OCI-LY3 (cell line): ENCODE measurements around the gene TACC3.

Source experiments
- H2AFZ ChIP-seq: fragments of 200-600, 300-600 bp; shearing (Covaris generic); 2 replicates; pipeline ENCODE4 v1.6.0; 2014; ENCODE audit warnings: antibody characterized with exemption, low read depth, low read length
- H3K27ac ChIP-seq: fragments of 200-600, 300-600 bp; sonication (generic); 2 replicates; pipeline ENCODE4 v1.5.1; 2014; ENCODE audit warnings: mild to moderate bottlenecking, low read length, moderate library complexity, mixed read lengths
- H3K27me3 ChIP-seq: fragments of 200-600, 300-600 bp; sonication (generic); 2 replicates; pipeline ENCODE4 v1.6.1; 2014; ENCODE audit warnings: low read depth, low read length, mixed read lengths
- H3K36me3 ChIP-seq: fragments of 200-600, 300-600 bp; sonication (generic); replicated peaks from 2 replicates; pipeline ENCODE3; 2014; ENCODE audit warnings: low read depth, low read length, mixed read lengths
- H3K4me1 ChIP-seq: fragments of 300-600, 200-600 bp; sonication (generic); 2 replicates; pipeline ENCODE4 v1.6.1; 2014; ENCODE audit warnings: low read length, mixed read lengths
- H3K4me2 ChIP-seq: fragments of 200-600, 300-600 bp; sonication (generic); 2 replicates; pipeline ENCODE4 v1.6.1; 2014; ENCODE audit warnings: low read length, mixed read lengths
- H3K4me3 ChIP-seq: fragments of 300-600, 200-600 bp; sonication (generic); 2 replicates; pipeline ENCODE4 v1.5.1; 2014; ENCODE audit warnings: antibody characterized with exemption, mild to moderate bottlenecking, low read length, moderate library complexity
- H3K79me2 ChIP-seq: fragments of 300-600, 200-600 bp; shearing (Covaris generic); 2 replicates; pipeline ENCODE4 v1.6.1; 2014; ENCODE audit warnings: mild to moderate bottlenecking, low read length, mixed read lengths
- H3K9ac ChIP-seq: fragments of 300-600, 200-600 bp; shearing (Covaris generic); 2 replicates; pipeline ENCODE4 v1.6.0; 2014; ENCODE audit warnings: mild to moderate bottlenecking, low read length, moderate library complexity
- H3K9me3 ChIP-seq: fragments of 200-600, 300-600 bp; shearing (Covaris generic); 2 replicates; pipeline ENCODE4 v1.6.1; 2014; ENCODE audit warnings: low read length, mixed read lengths; ENCODE audit not compliant: insufficient read depth
- H4K20me1 ChIP-seq: fragments of 200-600, 300-600 bp; sonication (generic); 2 replicates; pipeline ENCODE4 v1.6.1; 2016; ENCODE audit warnings: low read length, mixed read lengths; ENCODE audit not compliant: insufficient read depth
- EZH2phosphoT487 ChIP-seq: fragments of 200-600 bp; shearing (Covaris generic); IDR thresholded peaks from 2 replicates; pipeline ENCODE4 v1.6.1; 2018; ENCODE audit warnings: antibody characterized with exemption, mixed run types, low read depth
- TF ChIP-seq, protein P1 (sequence below): fragments of 200-600, 300-600 bp; sonication (generic); IDR thresholded peaks from 2 replicates; pipeline ENCODE4 v1.5.1; 2014; ENCODE audit warnings: antibody characterized with exemption, low read length, low read depth

TACC3 gene

DNA sequence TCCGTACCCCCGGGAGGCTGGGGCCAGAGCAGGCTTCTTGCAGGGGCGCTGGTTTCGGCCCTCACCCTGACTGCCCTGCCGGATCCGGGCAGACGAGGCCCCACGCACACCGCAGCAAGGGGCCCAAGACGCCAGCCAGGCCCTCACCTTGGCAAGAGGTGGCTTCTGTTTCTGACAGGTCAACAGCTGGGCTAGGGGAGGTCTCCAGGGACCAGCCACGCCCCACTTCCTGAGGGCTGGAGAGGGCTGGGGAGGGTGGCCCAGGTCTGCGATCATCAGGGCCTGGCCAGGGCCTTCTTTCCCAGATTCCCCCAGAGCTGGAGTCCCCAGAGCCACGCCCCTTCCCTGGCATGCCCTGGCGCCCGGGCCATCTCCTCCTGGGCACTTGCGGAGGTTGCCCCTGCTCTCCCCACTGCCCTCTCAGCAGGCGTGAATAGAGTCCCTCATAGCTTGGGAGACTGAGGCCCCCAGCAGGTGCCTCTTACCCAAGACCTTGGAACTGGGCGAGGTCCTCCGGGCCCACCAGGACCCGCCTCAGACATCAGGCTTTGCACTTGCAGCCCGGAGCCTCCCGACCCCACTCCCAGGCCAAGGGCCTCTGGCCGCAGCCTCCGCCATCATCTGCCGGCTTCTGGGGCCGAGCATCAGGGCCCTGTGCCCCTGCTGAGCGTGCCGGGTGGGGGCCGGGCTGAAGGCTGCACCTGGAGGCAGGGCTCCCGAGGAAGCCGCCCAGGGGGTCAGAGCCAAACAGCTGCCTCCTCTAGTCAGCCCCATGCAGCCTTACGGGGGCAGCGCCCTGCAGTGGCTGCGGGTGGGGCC lies 65.4 kb downstream of the TACC3 start:
- Histone ChIP-seq H3K9ac (no peak overlapping the region), H3K79me2 (no peaks in the 10 kb centered on the region), H3K4me3 (no peak overlapping the region), H3K4me2 (no peak overlapping the region), H3K36me3 (no peaks in the 10 kb centered on the region), H3K27ac (no peak overlapping the region), H3K27me3 (no peaks in the 10 kb centered on the region), H3K4me1 (no peaks in the 10 kb centered on the region), H2AFZ (no peak overlapping the region), H3K9me3 (no peaks in the 10 kb centered on the region), H4K20me1 (no peaks in the 10 kb centered on the region)
- TF ChIP-seq EZH2phosphoT487 = no peak
- TF ChIP-seq, protein P1, sequence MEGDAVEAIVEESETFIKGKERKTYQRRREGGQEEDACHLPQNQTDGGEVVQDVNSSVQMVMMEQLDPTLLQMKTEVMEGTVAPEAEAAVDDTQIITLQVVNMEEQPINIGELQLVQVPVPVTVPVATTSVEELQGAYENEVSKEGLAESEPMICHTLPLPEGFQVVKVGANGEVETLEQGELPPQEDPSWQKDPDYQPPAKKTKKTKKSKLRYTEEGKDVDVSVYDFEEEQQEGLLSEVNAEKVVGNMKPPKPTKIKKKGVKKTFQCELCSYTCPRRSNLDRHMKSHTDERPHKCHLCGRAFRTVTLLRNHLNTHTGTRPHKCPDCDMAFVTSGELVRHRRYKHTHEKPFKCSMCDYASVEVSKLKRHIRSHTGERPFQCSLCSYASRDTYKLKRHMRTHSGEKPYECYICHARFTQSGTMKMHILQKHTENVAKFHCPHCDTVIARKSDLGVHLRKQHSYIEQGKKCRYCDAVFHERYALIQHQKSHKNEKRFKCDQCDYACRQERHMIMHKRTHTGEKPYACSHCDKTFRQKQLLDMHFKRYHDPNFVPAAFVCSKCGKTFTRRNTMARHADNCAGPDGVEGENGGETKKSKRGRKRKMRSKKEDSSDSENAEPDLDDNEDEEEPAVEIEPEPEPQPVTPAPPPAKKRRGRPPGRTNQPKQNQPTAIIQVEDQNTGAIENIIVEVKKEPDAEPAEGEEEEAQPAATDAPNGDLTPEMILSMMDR = no peak

DNA sequence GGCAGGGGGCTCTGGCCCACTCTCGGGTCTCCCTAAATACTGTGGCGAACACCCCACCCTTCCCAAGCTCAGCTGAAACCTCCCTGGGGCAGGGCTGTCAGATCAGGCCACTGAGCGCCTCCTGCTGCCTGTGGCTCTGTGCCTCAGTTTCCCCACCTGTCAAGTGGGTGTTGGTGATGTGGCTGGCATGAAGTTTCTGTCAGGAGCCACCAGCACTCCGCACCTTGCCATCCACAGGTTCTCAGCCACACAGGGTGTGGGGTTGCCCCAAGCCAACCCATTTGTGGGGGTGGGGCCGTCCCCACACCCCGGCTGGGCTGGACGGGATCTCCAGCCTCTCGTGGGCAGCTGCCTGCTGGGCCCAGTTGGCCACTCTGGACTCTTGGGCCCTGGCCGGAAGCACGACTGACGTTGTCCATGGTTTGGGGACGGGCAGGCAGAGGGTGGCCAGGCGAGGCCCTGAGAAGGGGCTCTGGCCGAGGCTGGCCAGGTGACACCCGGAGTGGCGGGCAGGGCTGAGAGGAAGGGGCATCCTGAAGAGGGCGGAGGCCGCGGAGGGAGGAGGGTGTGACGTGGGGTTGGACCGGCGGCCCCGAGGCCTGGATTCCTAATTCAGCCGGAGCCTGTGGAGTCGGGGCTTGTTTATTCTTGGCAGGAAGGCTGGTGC lies 66.2 kb downstream of the TACC3 start:
- no peaks in the 10 kb centered on the region for H3K4me1 ChIP-seq
- H3K9ac ChIP-seq = no peak overlapping the region
- no peak for TF ChIP-seq EZH2phosphoT487
- TF ChIP-seq, protein P1 = no peak
- no peak overlapping the region for H3K4me3 ChIP-seq
- H3K79me2 ChIP-seq = no peaks in the 10 kb centered on the region
- H3K27me3 ChIP-seq = no peaks in the 10 kb centered on the region
- no peaks in the 10 kb centered on the region for H3K36me3 ChIP-seq
- no peaks in the 10 kb centered on the region for H3K9me3 ChIP-seq
- no peaks in the 10 kb centered on the region for H4K20me1 ChIP-seq
- no peak overlapping the region for H2AFZ ChIP-seq
- H3K27ac ChIP-seq = no peak overlapping the region
- no peak overlapping the region for H3K4me2 ChIP-seq

DNA sequence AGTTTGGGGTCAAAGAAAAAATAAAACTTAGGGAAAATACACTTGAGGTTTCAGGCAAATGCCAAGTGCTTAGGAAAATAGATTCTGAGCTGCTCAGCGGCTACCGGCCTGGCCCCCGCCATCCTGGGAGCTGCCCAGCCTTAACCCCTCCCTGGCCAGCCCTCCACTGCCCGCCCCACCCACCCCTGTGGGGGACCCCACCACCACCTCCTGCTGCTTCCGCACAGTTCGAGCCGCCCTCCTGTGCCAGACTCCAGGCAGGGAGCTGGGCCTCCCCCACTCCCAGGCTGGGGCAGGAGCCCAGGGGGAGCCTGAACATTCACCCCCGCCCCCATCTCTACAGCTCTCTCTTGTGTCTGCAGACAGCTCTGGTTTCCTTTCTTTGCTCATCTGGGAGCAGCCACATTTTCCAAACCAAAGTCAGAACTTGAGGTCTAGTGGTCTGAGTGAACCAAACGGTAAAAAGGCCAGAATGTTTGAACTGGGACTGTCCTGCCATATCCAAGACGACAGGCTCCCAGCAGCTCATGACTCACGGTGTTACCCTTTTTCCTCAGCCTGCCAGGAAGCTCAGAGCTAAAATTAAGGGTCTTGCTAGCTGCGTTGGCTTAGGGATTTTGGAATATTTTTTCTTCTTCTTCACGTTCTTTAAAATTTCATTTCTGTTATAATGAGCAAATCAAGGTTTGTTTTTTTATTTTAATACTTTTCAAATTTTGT lies 67.1 kb downstream of the TACC3 start:
- no peaks in the 10 kb centered on the region for H3K4me1 ChIP-seq
- H3K27me3 ChIP-seq = no peaks in the 10 kb centered on the region
- no peak overlapping the region for H3K27ac ChIP-seq
- no peak overlapping the region for H2AFZ ChIP-seq
- H3K36me3 ChIP-seq = no peaks in the 10 kb centered on the region
- H3K9me3 ChIP-seq = no peaks in the 10 kb centered on the region
- no peak overlapping the region for H3K4me2 ChIP-seq
- no peaks in the 10 kb centered on the region for H4K20me1 ChIP-seq
- no peak overlapping the region for H3K9ac ChIP-seq
- TF ChIP-seq EZH2phosphoT487 = no peak
- no peaks in the 10 kb centered on the region for H3K79me2 ChIP-seq
- H3K4me3 ChIP-seq = no peak overlapping the region

DNA sequence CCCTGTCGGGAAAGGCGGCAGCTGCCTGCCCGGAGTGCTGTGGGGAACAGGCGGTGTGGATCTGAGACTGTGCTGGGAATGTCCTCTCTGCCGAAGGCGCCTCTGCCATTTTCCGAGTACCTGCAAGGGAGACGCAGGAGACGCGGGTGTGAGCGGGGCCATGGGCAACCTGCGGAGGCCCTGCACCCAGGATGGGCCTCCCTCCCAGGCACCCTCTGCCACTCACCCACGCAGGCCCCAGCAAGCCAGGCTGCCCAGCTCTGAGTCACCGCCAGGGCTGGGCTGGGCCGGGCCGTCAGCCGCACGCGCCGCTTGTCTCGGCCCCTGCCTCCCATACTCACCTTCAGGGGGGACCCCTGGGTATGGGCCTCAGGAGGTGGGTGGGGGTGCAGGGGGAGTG lies 68.2 kb downstream of the TACC3 start:
- H3K4me1 ChIP-seq = no peaks in the 10 kb centered on the region
- no peak overlapping the region for H3K9ac ChIP-seq
- H3K27me3 ChIP-seq = no peaks in the 10 kb centered on the region
- no peak overlapping the region for H3K4me3 ChIP-seq
- TF ChIP-seq EZH2phosphoT487 = no peak
- TF ChIP-seq, protein P1 = no peak
- no peaks in the 10 kb centered on the region for H3K9me3 ChIP-seq
- H4K20me1 ChIP-seq = no peaks in the 10 kb centered on the region
- no peak overlapping the region for H2AFZ ChIP-seq
- no peaks in the 10 kb centered on the region for H3K79me2 ChIP-seq
- H3K27ac ChIP-seq = no peak overlapping the region
- H3K4me2 ChIP-seq = no peak overlapping the region
- H3K36me3 ChIP-seq = no peaks in the 10 kb centered on the region
